ENCODE results near the gene WHRN. TPM values are rescaled to one million over a fixed set of nuclear protein-coding genes. Genes with fewer than 3 reads are reported as not detected.

The WHRN gene
- total RNA-seq, 6 donors from 2014 or later, result 2.5 to 17.8 (median 5.6) TPM

- ATAC-seq (ENCODE audit: low FRiP score in 2 of 2), result no peak
- TF ChIP-seq CTCF (IDR thresholded peaks at IDR 0.05), result no peak
- TF ChIP-seq EP300 (IDR thresholded peaks at IDR 0.05), result no peak
- TF ChIP-seq POLR2AphosphoS5 (IDR thresholded peaks at IDR 0.05), result no peak
- no peak for TF ChIP-seq POLR2A (IDR thresholded peaks at IDR 0.05)
- 63 to 65% methylated on average over 11 of the region's 11 CpGs for WGBS, 2 donors
Observed at GRCh38 chr9:114409103-114409780, 96.0 kb downstream of the WHRN start.

GRCh38 chr9:114408645-114409044, 96.6 kb downstream of the WHRN start:
- H3K36me3 ChIP-seq, result no peaks in the 10 kb centered on the region
- WGBS, 2 donors, result 86 to 90% methylated on average over 7 of the region's 7 CpGs
- H3K4me1 ChIP-seq, result peaks cover 0 to 8% (median 0%) of the 10 kb centered on the region in 4 donors
- TF ChIP-seq POLR2A (IDR thresholded peaks at IDR 0.05), result no peak
- TF ChIP-seq CTCF (IDR thresholded peaks at IDR 0.05), result no peak
- no peak for TF ChIP-seq POLR2AphosphoS5 (IDR thresholded peaks at IDR 0.05)
- no peak for TF ChIP-seq EP300 (IDR thresholded peaks at IDR 0.05)
- no peaks in the 10 kb centered on the region for H3K27me3 ChIP-seq
- H3K4me3 ChIP-seq, result no peak overlapping the region
- DNase-seq, result no peak
- ATAC-seq (ENCODE audit: low FRiP score in 2 of 2), result no peak
- H3K9me3 ChIP-seq, result no peaks in the 10 kb centered on the region
- no peak overlapping the region for H3K27ac ChIP-seq

More at GRCh38 chr9:114409103-114409780, 96.0 kb downstream of the WHRN start:
- Histone ChIP-seq H3K36me3 (no peaks in the 10 kb centered on the region), H3K4me3 (no peak overlapping the region), H3K27me3 (no peaks in the 10 kb centered on the region), H3K4me1 (peaks cover 0 to 8% (median 0%) of the 10 kb centered on the region in 4 donors), H3K9me3 (no peaks in the 10 kb centered on the region), H3K27ac (no peak overlapping the region)
- no peak for DNase-seq

- no peak for ATAC-seq (ENCODE audit: low FRiP score in 2 of 2)
- no peak overlapping the region for H3K27ac ChIP-seq
- 88 to 90% methylated on average over 5 of the region's 5 CpGs for WGBS, 2 donors
Observed at GRCh38 chr9:114407889-114408288, 97.4 kb downstream of the WHRN start.

GRCh38 chr9:114406441-114406840, 98.8 kb downstream of the WHRN start:
- peak in 1 of 2 donors; percentile 80 for DNase-seq
- H3K9me3 ChIP-seq, result no peaks in the 10 kb centered on the region
- H3K4me1 ChIP-seq, result peaks cover 0 to 8% (median under 1%) of the 10 kb centered on the region in 4 donors
- H3K36me3 ChIP-seq, result no peaks in the 10 kb centered on the region
- no peak overlapping the region for H3K4me3 ChIP-seq
- ATAC-seq (ENCODE audit: low FRiP score in 2 of 2), result no peak
- H3K27ac ChIP-seq, result no peak overlapping the region
- WGBS, 2 donors, result 87% methylated on average over 13 of the region's 13 CpGs; no CpG with 5 or more reads in 1 of the 2 donors
- TF ChIP-seq POLR2A (IDR thresholded peaks at IDR 0.05), result no peak
- no peak for TF ChIP-seq EP300 (IDR thresholded peaks at IDR 0.05)
- no peak for TF ChIP-seq CTCF (IDR thresholded peaks at IDR 0.05)
- TF ChIP-seq POLR2AphosphoS5 (IDR thresholded peaks at IDR 0.05), result no peak
- no peaks in the 10 kb centered on the region for H3K27me3 ChIP-seq

More at GRCh38 chr9:114407889-114408288, 97.4 kb downstream of the WHRN start:
- no peak for DNase-seq
- Histone ChIP-seq H3K4me3 (no peak overlapping the region), H3K36me3 (no peaks in the 10 kb centered on the region), H3K4me1 (peaks cover 0 to 8% (median 0%) of the 10 kb centered on the region in 4 donors), H3K27me3 (no peaks in the 10 kb centered on the region), H3K9me3 (no peaks in the 10 kb centered on the region)
- TF ChIP-seq POLR2A (IDR thresholded peaks at IDR 0.05), result no peak
- no peak for TF ChIP-seq EP300 (IDR thresholded peaks at IDR 0.05)
- no peak for TF ChIP-seq POLR2AphosphoS5 (IDR thresholded peaks at IDR 0.05)
- no peak for TF ChIP-seq CTCF (IDR thresholded peaks at IDR 0.05)
